ENCODE data around the gene ZNG1C.
"Not testable (repeated sequence)": the region's sequence is repeated elsewhere in the genome, so short reads cannot be mapped to it uniquely, and the experiment has no call there.

Gene ZNG1C

GRCh38 chr9:68241683-68242082, at the start of gene ZNG1C:
Gene ZNG1C, plus strand, starts transcription at chr9:68241983. Its CDS starts 49 bp downstream, at chr9:68242032.
- DNase-seq = not testable (repeated sequence)

- not testable (repeated sequence) for DNase-seq
Observed at GRCh38 chr9:68242437-68242836, 654 bp downstream of the ZNG1C start.

- DNase-seq = not testable (repeated sequence)
Observed at GRCh38 chr9:68281041-68281440, 39.3 kb downstream of the ZNG1C start.

DNA sequence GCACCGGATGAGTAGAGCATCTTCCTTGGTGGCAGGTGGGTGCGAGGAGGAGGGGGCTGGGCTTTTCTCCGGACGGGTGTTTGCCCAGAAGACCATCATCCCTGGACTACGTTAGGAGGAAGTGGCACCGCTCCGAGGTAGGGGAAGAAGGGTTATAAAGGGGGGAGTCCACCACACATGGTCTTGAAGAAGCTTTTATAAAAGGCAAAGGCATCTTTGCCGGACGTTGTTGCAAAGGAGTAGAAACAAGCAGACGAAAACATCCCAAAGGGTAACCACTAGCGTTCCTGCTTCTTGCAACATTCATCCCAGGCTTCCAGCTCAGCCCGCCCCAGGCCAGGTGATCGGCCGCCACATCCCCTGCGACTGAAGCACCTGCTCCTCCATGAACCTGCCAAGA, 60.8 kb downstream of the ZNG1C start, which contains the start of gene FOXD4L3:
Gene FOXD4L3 (plus strand): TSS at position 301 of the 400 bp plus-strand sequence. CDS start 85 bp downstream, at position 386.
- DNase-seq = not testable (repeated sequence)

GRCh38 chr9:68303771-68304170, 62.0 kb downstream of the ZNG1C start:
- DNase-seq = not testable (repeated sequence)

DNA sequence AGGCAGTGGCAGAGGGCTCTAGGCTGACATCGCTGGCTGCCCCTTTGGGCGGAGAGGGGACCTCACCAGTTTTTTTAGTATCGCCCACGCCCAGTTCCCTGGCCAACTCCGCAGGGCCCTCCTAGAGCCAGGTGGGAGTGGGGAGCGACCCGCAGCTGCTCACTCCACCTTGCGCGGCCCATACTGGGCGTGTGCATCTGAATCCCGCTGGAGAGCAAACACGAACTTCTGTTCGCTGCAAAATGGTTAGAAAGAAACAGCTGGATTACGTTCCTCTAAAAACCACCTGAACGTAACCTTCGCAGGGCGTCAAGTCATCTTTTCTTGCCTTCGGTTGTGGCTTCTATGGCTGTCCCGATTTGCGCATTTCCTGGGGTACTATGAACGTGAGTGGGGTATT, 62.4 kb downstream of the ZNG1C start:
- DNase-seq = not testable (repeated sequence)

GRCh38 chr9:68304777-68305176, 63.0 kb downstream of the ZNG1C start:
- not testable (repeated sequence) for DNase-seq

- not testable (repeated sequence) for DNase-seq
Observed at GRCh38 chr9:68305680-68306285, 64.0 kb downstream of the ZNG1C start.

GRCh38 chr9:68306391-68306964, 64.7 kb downstream of the ZNG1C start:
- not testable (repeated sequence) for DNase-seq

DNA sequence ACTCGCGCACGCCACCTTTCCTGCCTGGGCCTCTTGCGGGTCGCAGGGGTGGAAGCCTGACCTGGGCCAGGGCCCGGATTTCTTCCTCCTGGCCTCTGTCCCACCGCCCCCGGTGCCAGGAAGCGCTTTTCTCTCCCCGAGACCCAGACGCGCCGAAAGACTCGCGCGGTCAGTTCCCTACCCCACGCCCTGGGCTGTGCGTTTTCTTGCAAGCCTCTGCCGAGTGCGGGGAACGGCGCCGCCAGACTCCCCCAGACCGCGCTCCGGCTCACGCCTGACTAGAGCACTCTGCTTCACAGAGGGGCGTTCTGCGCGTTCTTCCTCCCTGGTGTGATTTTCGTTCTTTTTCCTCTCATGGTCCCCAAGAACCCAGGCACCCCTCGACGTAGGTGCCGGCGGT, 65.3 kb downstream of the ZNG1C start:
- not testable (repeated sequence) for DNase-seq

DNA sequence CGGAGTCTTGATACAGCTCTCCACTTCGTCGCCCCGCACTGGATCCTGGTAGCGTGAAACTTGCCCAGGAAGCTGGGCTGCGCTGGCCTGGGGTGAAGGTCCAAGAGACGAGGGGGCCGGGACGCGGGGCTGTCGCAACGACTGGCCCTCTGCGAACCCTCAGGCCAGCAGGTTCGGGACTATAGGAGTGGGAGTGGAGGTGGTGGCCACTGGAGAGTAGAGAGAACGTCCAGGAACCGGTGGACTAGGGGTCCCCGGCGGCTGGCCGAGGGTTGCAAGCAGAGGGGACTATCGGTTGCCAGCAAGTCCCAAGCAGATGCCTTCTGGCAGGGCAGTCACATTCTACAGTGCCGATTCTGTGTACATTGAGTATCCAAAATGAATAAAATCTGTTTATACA, 65.9 kb downstream of the ZNG1C start:
- not testable (repeated sequence) for DNase-seq

- DNase-seq = not testable (repeated sequence)
Observed at GRCh38 chr9:68311208-68311607, 69.4 kb downstream of the ZNG1C start.

- not testable (repeated sequence) for DNase-seq
Observed at GRCh38 chr9:68318209-68318608, 76.4 kb downstream of the ZNG1C start.

DNA sequence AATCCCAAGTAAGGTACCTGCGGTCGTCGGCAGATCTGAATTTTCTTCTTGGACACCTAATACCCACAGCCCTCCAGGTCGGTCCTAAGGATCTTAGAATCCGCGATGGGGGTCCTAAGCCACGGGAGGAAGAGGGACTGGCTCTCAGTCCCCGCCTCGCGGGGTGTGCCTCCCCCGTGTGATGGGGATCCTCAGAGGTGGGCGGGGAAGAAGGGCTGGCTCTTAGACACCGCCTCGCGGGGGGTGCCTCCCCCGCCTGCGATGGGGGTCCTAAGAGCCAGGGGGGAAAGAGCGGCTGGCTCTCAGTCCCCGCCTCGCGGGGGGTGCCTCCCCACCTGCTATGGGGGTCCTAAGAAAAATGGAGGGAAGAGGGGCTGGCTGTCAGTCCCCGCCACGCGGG, 82.0 kb downstream of the ZNG1C start:
- DNase-seq = not testable (repeated sequence)

- not testable (repeated sequence) for DNase-seq
Observed at GRCh38 chr9:68324518-68324917, 82.7 kb downstream of the ZNG1C start.

DNA sequence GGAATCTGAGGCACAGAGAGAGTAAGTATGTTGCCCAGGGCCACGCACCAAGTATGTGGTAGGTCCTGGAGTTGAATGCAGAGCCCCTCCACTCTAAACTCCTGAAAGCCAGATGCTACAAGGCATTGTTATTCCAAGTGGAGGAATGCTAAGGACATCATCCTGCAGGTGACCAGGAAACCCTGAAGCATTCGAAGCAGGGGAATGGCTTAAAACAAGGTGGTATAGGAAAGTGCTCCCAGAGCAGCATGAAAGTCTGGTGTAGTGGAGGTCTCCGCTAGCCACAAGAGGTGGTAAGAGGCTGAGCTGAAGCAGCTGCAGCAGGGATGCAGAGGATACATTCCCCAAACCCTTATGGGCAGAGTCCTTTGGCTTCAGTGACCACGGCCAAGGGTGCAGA, 87.3 kb downstream of the ZNG1C start:
- DNase-seq = not testable (repeated sequence)

DNA sequence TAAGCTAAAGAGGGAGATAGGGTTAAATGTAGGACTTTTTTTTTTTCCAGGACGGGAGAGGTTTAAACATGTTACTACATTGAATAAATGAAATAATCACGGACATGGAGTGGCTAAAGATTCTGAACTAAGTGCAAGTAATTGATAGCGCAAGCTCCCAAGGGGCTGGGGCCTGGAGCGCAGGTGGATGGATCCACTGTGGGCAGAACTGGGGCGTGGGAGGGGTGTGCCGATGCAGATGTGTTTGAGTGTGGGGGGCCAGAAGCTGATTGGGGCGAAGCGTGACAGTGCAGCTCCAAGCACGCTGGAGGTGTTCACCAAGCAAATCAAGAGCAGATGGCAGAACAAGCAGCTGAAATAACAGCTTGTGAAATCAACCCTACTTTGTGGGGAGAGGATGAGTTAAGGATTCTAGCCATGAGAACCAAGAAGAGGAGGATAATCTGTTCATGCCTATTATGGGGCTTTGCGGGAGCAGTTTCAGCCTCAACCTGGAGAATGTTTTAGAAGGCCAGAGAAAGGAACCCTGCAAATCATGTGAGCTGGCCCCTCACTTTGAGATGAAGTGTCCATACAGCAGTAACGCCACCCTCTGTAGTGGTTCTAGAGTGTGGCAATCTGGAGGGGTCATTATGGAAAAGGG, 88.9 kb downstream of the ZNG1C start:
- DNase-seq = not testable (repeated sequence)

DNA sequence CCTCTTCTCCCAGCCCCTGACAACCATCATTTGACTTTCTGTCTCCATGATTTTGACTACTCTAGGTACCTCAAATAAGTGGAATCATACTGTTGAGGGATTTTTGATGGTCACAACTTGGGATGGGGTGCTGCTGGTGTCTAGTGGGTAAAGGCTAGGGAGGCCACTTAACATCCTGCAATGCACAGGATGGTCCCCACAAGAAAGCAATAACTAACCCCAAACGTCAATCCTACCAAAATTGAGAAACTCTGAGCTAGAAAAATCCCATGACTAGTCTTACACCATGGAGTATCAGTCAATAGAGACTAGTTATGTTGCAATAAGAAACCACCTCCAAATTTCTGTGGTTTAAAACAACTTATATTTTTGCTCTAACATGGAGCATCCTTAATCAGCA, 90.3 kb downstream of the ZNG1C start:
- not testable (repeated sequence) for DNase-seq

- DNase-seq = not testable (repeated sequence)
Observed at GRCh38 chr9:68335935-68336334, 94.2 kb downstream of the ZNG1C start.

- not testable (repeated sequence) for DNase-seq
Observed at GRCh38 chr9:68336639-68337339, 95.0 kb downstream of the ZNG1C start.

DNA sequence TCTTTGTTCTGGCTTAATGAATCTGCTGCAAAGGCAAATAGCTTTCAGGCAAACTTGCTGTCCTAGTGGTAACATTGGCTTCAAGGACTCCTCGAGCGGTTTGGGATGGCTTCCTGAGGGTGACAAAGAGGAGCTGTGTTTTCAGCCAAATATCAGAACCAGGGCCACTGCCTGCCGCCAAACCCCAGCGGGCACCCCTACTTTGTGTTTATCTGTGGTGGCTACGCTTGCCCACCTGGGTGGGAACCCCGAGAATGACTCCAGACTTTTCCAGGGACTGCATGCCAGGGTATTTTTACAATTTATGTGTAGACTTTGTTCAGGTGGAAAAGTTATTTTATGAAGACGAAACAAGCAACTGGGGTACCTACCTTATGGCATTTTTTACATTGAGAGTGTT, 96.2 kb downstream of the ZNG1C start:
- DNase-seq = not testable (repeated sequence)

- not testable (repeated sequence) for DNase-seq
Observed at GRCh38 chr9:68342265-68343025, 100.7 kb downstream of the ZNG1C start.

All from DMS153 (cell line).